ENCODE measurements around the gene EXOC6B.

EXOC6B gene

DNA sequence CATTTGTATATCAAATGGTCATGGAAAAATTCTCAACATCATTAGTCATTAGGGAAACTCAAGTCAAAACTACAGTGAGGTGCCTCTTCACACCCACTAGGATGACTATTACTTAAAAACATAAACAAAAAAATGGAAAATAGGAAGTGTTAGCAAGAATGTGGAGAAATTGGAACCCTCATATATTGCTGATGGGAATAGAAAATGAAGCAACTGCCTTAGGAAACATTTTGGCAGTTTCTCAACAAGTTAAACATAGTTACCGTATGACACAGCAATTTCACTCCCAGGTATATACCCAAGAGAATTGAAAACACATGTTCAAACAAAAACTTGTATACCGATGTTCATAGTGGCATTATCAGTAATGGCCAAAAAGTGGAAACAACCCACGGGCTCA is 660.0 kb downstream of the EXOC6B start:
- Histone ChIP-seq H3F3A (ENCODE audit: low read depth) (no peaks in the 10 kb centered on the region), H3K4me2 (ENCODE audit: low read depth, low read length, poor library complexity, severe bottlenecking) (no peak overlapping the region), H3K27me3 (ENCODE audit: insufficient read depth, low read length, poor library complexity, severe bottlenecking) (no peaks in the 10 kb centered on the region), H3K9me2 (replicated peaks; ENCODE audit: low read depth, low read length) (no peaks in the 10 kb centered on the region), H3K79me2 (ENCODE audit: insufficient read depth, low read length) (no peaks in the 10 kb centered on the region), H3K36me3 (ENCODE audit: insufficient read depth, low read length) (no peaks in the 10 kb centered on the region), H3K9me3 (ENCODE audit: insufficient read depth, low read depth, low read length) (no peaks in the 10 kb centered on the region), H4K20me1 (ENCODE audit: insufficient read depth, low read length, poor library complexity, severe bottlenecking) (no peaks in the 10 kb centered on the region), H3K4me3 (ENCODE audit: low read length, poor library complexity, severe bottlenecking) (no peak overlapping the region), H2AFZ (ENCODE audit: low read length) (no peak overlapping the region), H3K9ac (ENCODE audit: low read depth, low read length, poor library complexity, severe bottlenecking) (no peak overlapping the region), H3K4me1 (ENCODE audit: insufficient read depth, low read length, poor library complexity, severe bottlenecking) (no peaks in the 10 kb centered on the region)
- TF ChIP-seq, protein P1, sequence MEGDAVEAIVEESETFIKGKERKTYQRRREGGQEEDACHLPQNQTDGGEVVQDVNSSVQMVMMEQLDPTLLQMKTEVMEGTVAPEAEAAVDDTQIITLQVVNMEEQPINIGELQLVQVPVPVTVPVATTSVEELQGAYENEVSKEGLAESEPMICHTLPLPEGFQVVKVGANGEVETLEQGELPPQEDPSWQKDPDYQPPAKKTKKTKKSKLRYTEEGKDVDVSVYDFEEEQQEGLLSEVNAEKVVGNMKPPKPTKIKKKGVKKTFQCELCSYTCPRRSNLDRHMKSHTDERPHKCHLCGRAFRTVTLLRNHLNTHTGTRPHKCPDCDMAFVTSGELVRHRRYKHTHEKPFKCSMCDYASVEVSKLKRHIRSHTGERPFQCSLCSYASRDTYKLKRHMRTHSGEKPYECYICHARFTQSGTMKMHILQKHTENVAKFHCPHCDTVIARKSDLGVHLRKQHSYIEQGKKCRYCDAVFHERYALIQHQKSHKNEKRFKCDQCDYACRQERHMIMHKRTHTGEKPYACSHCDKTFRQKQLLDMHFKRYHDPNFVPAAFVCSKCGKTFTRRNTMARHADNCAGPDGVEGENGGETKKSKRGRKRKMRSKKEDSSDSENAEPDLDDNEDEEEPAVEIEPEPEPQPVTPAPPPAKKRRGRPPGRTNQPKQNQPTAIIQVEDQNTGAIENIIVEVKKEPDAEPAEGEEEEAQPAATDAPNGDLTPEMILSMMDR (conservative IDR thresholded peaks at IDR 0.05; ENCODE audit: low read length), result no peak
- TF ChIP-seq EZH2phosphoT487 (IDR thresholded peaks at IDR 0.05; ENCODE audit: borderline replicate concordance), result no peak

DNA sequence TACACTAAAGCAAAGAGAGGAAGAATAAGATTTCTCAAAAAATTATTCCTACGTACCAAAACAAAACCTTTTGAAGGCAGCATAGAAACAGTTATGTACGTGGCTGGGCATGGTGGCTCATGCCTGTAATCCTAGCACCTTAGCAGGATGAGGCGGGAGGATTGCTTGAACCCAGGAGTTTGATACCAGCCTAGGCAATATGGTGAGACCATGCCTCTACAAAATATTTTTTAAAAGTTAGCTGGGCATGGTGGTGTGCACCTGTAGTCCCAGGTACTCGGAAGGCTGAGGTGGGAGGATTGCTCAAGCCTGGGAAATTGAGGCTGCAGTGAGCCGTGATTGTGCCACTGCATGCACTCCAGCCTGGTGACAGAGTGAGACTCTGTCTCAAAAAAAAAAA is 663.3 kb downstream of the EXOC6B start:
- H3K4me2 ChIP-seq (ENCODE audit: low read depth, low read length, poor library complexity, severe bottlenecking), result no peak overlapping the region
- no peaks in the 10 kb centered on the region for H3K27me3 ChIP-seq (ENCODE audit: insufficient read depth, low read length, poor library complexity, severe bottlenecking)
- H3K4me3 ChIP-seq (ENCODE audit: low read length, poor library complexity, severe bottlenecking), result no peak overlapping the region
- H3K9me3 ChIP-seq (ENCODE audit: insufficient read depth, low read depth, low read length), result no peaks in the 10 kb centered on the region
- H3K79me2 ChIP-seq (ENCODE audit: insufficient read depth, low read length), result no peaks in the 10 kb centered on the region
- H3K36me3 ChIP-seq (ENCODE audit: insufficient read depth, low read length), result no peaks in the 10 kb centered on the region
- H4K20me1 ChIP-seq (ENCODE audit: insufficient read depth, low read length, poor library complexity, severe bottlenecking), result no peaks in the 10 kb centered on the region
- TF ChIP-seq EZH2phosphoT487 (IDR thresholded peaks at IDR 0.05; ENCODE audit: borderline replicate concordance), result no peak
- TF ChIP-seq, protein P1 (conservative IDR thresholded peaks at IDR 0.05; ENCODE audit: low read length), result no peak
- no peaks in the 10 kb centered on the region for H3F3A ChIP-seq (ENCODE audit: low read depth)
- no peaks in the 10 kb centered on the region for H3K9me2 ChIP-seq (replicated peaks; ENCODE audit: low read depth, low read length)
- no peak overlapping the region for H3K9ac ChIP-seq (ENCODE audit: low read depth, low read length, poor library complexity, severe bottlenecking)
- no peaks in the 10 kb centered on the region for H3K4me1 ChIP-seq (ENCODE audit: insufficient read depth, low read length, poor library complexity, severe bottlenecking)
- no peak overlapping the region for H2AFZ ChIP-seq (ENCODE audit: low read length)

DNA sequence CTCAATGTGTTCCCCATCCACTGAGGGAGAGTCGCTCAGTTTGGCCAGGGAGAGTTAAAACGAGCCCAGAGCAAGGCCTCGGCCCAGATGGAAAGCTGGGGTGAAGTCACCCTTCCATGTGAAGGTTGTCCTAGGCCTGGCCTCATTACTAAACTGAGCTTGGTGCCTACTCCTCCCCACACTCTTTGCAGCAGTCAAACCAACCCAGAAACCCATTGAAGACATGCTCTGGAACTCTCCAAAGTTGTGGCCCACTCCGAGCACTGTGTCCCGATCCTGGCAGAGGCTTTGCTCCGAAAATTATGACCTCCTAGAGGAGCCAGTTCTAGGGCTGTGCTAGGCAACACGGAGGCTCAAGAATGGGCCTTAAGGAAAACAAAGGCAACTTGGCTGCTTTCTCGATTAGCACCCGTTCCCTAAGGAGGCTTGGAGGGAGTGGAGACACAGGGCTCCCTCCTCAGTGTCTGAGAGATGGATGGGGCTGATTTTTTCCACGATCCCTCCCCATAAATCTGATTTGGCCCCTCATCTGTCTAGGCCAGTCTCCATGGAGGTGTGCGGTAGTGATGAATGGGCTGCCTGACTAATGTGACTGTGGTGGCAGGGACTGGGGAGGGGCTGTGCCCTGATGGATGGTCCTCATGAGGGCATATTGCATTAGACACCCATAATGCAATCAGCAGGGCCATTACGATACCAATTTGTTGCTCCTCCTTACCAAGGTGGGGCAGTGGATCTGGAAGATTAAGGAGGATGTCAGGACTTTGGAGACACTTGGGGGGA is 666.4 kb downstream of the EXOC6B start:
- Histone ChIP-seq H3K4me2 (ENCODE audit: low read depth, low read length, poor library complexity, severe bottlenecking) (no peak overlapping the region), H3K9me3 (ENCODE audit: insufficient read depth, low read depth, low read length) (no peaks in the 10 kb centered on the region), H3K27me3 (ENCODE audit: insufficient read depth, low read length, poor library complexity, severe bottlenecking) (no peaks in the 10 kb centered on the region), H3K9me2 (replicated peaks; ENCODE audit: low read depth, low read length) (no peaks in the 10 kb centered on the region), H3K9ac (ENCODE audit: low read depth, low read length, poor library complexity, severe bottlenecking) (no peak overlapping the region), H3K4me3 (ENCODE audit: low read length, poor library complexity, severe bottlenecking) (no peak overlapping the region), H3K79me2 (ENCODE audit: insufficient read depth, low read length) (no peaks in the 10 kb centered on the region), H2AFZ (ENCODE audit: low read length) (no peak overlapping the region), H3F3A (ENCODE audit: low read depth) (no peaks in the 10 kb centered on the region), H3K4me1 (ENCODE audit: insufficient read depth, low read length, poor library complexity, severe bottlenecking) (no peaks in the 10 kb centered on the region), H3K36me3 (ENCODE audit: insufficient read depth, low read length) (no peaks in the 10 kb centered on the region), H4K20me1 (ENCODE audit: insufficient read depth, low read length, poor library complexity, severe bottlenecking) (no peaks in the 10 kb centered on the region)
- TF ChIP-seq, protein P1 (conservative IDR thresholded peaks at IDR 0.05; ENCODE audit: low read length), result no peak
- TF ChIP-seq EZH2phosphoT487 (IDR thresholded peaks at IDR 0.05; ENCODE audit: borderline replicate concordance), result no peak
